ENCODE data around the gene METRN.

- TF ChIP-seq CSDC2 (CRISPR knock-in tag; IDR thresholded peaks at IDR 0.05) (no peak), OSR1 (CRISPR knock-in tag; IDR thresholded peaks at IDR 0.05) (no peak), SNAI2 (CRISPR knock-in tag; IDR thresholded peaks at IDR 0.05) (no peak), BACH2 (CRISPR knock-in tag; IDR thresholded peaks at IDR 0.05; ENCODE audit: borderline replicate concordance) (no peak), ZC3H10 (CRISPR knock-in tag; IDR thresholded peaks at IDR 0.05) (no peak), ARNTL (CRISPR knock-in tag; IDR thresholded peaks at IDR 0.05; ENCODE audit: borderline replicate concordance, low read depth) (no peak)
Measured at GRCh38 chr16:669666-670065, 45.3 kb upstream of the METRN start.
